NB4 (cell line): ENCODE results near the gene GDF10.

Experiments used
- DNase-seq: peaks from one replicate; pipeline ENCODE4 v3.0.0; 2010; ENCODE audit warnings: low read depth
- H3K4me3 ChIP-seq: one replicate; pipeline ENCODE4 v1.5.1; 2011; ENCODE audit warnings: mild to moderate bottlenecking, low read depth, low read length, moderate library complexity
- MYC ChIP-seq: IDR thresholded peaks from 2 replicates; pipeline ENCODE4 v1.6.1; 2011; ENCODE audit warnings: low read depth, low read length
- POLR2A ChIP-seq: IDR thresholded peaks from 2 replicates; pipeline ENCODE4 v1.6.1; 2011; ENCODE audit warnings: mild to moderate bottlenecking; ENCODE audit not compliant: insufficient read length; ENCODE audit errors: extremely low read depth
- TF ChIP-seq, protein P1 (sequence below): IDR thresholded peaks from 2 replicates; pipeline ENCODE4 v1.6.1; 2011; ENCODE audit warnings: low read depth, low read length
- TF ChIP-seq, protein P2 (sequence below): IDR thresholded peaks from one replicate; pipeline ENCODE4 v1.5.1; 2012; ENCODE audit warnings: low read depth, low read length

The GDF10 gene

DNA sequence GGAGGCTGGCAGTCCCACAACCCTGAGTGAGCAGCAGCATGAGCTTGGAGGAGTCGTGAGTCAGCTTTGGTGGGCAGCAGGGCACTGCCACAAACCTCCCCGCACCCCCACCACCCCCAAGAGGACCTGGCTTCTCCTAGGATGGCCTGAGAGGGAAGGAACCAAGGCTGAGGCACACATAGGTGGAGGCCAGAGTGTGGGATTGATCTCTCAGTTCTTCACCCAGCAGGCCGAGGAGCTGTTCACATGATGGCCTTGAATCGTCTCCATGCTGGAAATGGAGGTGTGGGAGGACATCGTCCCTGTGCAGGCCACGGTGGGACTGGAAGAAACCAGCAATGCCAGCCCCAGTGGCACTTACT lies 17.4 kb upstream of the GDF10 start:
- no peak overlapping the region for H3K4me3 ChIP-seq
- DNase-seq = no peak
- TF ChIP-seq POLR2A (no peak), MYC (no peak)
- TF ChIP-seq, protein P1, sequence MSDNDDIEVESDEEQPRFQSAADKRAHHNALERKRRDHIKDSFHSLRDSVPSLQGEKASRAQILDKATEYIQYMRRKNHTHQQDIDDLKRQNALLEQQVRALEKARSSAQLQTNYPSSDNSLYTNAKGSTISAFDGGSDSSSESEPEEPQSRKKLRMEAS = no peak
- TF ChIP-seq, protein P2, sequence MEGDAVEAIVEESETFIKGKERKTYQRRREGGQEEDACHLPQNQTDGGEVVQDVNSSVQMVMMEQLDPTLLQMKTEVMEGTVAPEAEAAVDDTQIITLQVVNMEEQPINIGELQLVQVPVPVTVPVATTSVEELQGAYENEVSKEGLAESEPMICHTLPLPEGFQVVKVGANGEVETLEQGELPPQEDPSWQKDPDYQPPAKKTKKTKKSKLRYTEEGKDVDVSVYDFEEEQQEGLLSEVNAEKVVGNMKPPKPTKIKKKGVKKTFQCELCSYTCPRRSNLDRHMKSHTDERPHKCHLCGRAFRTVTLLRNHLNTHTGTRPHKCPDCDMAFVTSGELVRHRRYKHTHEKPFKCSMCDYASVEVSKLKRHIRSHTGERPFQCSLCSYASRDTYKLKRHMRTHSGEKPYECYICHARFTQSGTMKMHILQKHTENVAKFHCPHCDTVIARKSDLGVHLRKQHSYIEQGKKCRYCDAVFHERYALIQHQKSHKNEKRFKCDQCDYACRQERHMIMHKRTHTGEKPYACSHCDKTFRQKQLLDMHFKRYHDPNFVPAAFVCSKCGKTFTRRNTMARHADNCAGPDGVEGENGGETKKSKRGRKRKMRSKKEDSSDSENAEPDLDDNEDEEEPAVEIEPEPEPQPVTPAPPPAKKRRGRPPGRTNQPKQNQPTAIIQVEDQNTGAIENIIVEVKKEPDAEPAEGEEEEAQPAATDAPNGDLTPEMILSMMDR = no peak

DNA sequence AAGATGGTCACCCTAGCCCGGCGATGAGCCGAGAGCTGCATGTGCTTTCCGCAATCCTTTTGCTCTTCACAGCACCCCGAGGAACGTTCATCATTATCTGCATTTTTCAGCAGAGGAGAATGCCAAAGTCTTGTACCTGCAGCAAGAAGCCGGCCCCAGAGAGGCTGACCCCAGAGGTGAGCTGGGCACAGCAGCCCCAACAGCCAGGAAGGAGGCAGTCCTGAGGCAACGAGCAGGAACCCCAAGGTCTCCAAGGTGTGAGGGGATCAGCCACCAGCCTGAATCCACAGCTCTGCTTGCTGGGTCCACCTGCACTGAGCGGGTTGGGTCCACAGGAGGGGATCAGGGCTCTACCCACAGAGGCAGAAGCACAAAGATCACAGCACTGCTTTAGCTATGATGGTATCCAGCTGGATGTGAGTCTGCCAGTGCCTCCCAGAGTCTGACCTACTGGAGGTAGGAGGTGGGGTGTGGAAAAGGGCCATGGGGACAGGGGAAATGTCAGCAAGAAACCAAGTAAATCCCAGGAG lies 16.8 kb upstream of the GDF10 start:
- TF ChIP-seq POLR2A (no peak), MYC (no peak)
- TF ChIP-seq, protein P2 = no peak
- TF ChIP-seq, protein P1 = no peak
- no peak overlapping the region for H3K4me3 ChIP-seq
- DNase-seq = no peak

DNA sequence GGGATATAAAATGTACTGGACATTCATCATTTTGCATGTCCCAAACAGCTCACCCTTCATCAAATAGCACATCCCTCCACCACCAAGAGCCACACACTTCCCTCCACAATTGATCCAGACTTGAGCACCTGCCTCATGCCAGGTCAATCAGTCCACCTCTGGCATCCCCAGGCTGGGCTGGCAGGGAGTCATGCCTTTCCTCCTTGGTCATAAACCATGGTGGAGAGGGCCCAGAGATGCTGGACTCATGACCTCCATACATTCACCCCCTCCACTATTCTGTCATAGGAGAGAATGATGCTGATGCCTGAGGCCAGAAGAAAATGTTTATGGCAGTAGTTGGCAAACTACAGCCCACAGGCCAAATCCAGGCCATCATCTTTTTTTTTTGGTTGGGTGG lies 16.1 kb upstream of the GDF10 start:
- no peak for TF ChIP-seq POLR2A
- H3K4me3 ChIP-seq = no peak overlapping the region
- no peak for DNase-seq

DNA sequence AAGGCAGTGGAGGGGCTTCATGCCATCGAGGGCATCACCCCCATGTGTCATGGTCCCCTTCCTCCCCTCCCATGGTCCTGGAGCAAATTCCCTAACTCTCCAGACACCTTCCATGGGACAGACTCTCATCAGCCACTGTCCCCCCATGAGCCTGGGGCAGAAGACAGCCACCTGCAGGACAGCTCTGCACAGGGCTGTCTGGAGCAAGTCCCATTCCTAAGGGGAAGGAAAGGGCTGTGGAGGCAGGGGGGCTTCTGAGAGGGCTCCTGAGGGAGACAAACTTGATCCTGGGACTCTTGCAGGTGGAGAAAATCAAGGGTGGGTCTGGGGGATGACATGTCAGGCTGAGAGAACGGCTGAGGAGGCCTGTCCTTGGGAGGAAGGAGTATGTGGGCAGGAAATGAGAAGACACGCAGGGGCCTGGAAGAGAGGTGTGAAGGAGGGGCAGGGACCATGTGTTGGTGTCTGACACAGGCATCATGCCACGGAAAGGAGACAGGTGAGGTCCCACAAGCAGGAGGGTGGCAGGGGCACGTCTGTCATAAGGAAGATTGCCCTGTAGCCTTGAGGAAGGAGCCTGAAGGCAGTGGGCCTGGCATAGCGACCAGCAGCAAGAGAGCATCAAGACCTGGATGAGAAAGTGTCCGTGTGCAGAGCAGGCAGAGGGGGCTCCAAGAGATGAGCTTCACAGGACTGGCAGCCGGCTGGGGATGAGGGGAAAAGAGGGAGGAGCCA lies 14.4 kb upstream of the GDF10 start:
- no peak overlapping the region for H3K4me3 ChIP-seq
- TF ChIP-seq, protein P2 = no peak
- TF ChIP-seq MYC = no peak
- TF ChIP-seq POLR2A = no peak
- TF ChIP-seq, protein P1 = no peak
- no peak for DNase-seq

DNA sequence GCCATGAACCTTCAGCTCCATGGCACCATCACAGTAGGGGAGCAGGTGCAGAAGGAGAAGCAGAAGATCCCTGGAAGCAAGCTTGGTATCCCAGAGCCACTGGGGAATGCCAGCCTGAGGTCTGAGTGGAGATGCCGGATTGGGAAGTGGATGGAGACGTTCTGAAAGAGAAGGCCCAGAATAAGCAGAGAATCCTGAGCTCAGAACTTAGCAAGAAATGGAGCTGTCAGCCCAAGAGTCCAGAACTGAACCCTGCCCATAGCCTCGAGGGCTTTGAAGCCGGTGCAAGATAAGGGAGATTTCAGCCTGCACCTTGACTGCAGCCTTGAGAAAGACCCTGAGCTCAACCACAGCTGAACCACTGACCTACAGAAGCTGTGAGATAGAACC lies 13.9 kb upstream of the GDF10 start:
- DNase-seq = no peak
- no peak overlapping the region for H3K4me3 ChIP-seq
- TF ChIP-seq, protein P2 = no peak
- TF ChIP-seq MYC = no peak
- TF ChIP-seq, protein P1 = no peak
- no peak for TF ChIP-seq POLR2A

DNA sequence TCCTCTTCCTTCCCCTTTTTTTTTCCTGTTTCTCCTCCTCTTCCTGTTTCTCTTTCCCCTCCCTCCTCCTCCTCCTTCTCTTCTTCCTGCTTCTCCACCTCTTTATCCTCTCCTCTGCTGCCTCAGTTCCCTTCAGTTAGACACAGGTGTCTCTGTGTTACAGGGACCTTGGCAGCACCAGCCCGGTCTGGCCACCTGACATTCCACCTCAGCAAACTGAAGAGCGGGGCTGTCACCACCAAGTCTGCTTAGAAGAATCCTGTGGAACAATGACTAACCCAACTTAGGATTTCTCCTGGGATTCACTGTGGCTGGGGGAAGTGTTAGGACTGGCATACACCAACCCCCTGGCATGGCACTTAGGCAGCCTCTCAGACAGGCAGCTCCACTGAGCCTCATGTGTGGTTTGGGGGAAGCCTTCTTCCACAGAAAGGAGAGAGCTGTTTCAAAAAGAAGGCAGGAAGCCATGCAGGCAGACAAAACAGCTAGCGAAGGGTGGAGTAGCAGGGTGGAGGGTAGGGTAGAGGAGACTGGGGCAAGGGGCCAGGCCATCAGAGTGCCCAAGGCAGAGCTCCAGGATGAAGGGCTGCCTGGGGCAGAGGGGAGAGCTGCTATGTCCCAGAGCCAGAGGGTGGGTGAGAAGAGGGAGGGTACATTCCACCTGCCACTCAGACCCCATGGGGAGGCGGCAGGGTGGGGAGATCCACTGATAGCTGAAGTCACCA lies 13.2 kb upstream of the GDF10 start:
- no peak for DNase-seq
- no peak overlapping the region for H3K4me3 ChIP-seq
- TF ChIP-seq, protein P2 = no peak
- TF ChIP-seq POLR2A = no peak
- TF ChIP-seq, protein P1 = no peak
- TF ChIP-seq MYC = no peak
